GM19452 (cell line): ENCODE measurements around the gene TOMM34.

Experiments used
- ATAC-seq: cut with Tn5 transposase; IDR thresholded peaks from one replicate; pipeline ENCODE4 v1.9.1; 2021; ENCODE audit not compliant: unreplicated experiment

The TOMM34 gene

DNA sequence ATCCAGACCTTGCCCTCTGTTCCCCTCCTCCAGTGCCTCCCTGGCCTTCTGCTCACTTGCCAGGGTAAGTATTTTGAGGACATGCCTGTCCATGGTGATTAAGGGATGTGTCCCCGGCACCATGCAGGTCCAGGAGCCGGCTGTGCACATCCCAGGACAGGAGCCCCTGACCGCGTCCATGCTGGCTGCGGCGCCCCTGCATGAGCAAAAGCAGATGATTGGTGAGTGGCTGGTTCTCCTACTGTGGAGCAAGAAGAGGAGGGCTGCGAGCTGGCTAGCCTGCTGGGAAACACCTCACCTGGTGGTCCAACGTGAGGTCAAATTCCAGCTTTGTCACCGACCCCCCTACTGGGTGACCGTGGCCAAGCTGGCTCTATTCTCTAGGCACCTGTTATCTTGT, 23.7 kb downstream of the TOMM34 start:
- no peak for ATAC-seq

DNA sequence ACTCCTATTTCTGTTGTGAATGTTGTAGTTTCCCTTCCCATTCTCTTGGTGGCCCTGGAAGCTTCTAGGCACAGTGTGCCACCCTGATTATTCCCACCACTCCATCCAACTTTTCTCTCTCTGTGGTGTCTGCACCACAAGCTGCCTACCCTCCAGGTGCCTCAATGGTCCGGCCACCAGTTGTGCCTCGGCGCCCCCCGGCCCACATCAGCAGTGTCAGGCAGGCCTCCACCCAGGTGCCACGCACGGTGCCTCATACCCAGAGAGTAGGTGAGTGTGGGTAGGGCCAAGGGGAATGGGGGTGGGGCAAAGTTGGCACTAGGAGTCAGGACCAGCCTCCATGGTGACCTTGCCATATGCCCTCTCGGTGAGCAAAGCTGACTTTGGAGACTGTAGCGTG, 27.3 kb downstream of the TOMM34 start:
- no peak for ATAC-seq

- no peak for ATAC-seq
These were observed 28.3 kb downstream of the TOMM34 start for GRCh38 chr20:44931911-44932310.

- ATAC-seq: no peak
These were observed 29.6 kb downstream of the TOMM34 start for GRCh38 chr20:44930517-44931168.

- ATAC-seq: no peak
These were observed 31.6 kb downstream of the TOMM34 start for GRCh38 chr20:44928595-44928994.

GRCh38 chr20:44924541-44924940, 35.7 kb downstream of the TOMM34 start:
- no peak for ATAC-seq

GRCh38 chr20:44921447-44921846, 38.8 kb downstream of the TOMM34 start:
- ATAC-seq: no peak

GRCh38 chr20:44918761-44919160, 41.4 kb downstream of the TOMM34 start:
- ATAC-seq: no peak

DNA sequence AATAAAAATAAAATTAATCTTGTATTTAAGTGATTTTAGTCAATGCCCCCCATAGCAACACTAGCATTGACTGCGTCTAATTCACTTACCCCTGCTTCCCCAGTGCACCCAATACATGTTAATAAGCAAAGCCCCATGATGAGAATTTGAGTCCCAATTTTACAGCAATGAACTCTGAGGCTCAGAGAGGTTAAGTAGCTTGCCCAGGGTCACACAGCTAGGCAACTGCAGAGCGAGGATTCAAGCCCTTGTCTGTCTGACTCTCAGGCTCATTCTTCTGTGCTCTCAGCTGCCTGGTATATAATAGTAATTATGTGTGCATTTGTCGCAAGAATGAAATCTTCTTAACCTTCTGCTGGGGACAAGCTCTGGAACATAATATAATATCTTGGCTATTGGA, 41.9 kb downstream of the TOMM34 start:
- no peak for ATAC-seq

GRCh38 chr20:44917399-44917798, 42.8 kb downstream of the TOMM34 start:
- ATAC-seq: no peak

DNA sequence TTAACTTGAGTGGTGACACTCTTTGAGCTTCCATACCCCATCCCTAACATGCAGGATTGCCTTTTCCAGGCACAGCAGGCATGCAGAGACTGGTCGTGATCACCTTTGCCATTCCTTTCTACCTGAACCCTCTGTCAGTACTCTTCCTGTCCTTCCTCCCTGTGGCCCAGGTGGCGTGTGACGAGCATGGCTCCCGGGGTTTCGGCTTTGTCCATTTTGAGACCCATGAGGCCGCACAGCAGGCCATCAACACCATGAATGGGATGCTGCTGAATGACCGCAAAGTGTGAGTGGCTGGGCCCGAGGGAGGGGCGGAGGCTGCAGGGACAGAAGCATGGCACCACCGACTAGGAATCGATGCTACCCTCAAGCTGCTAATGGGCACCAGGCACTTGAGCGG, 43.6 kb downstream of the TOMM34 start:
- ATAC-seq: no peak

- no peak for ATAC-seq
These were observed 45.3 kb downstream of the TOMM34 start for GRCh38 chr20:44914924-44915323.

DNA sequence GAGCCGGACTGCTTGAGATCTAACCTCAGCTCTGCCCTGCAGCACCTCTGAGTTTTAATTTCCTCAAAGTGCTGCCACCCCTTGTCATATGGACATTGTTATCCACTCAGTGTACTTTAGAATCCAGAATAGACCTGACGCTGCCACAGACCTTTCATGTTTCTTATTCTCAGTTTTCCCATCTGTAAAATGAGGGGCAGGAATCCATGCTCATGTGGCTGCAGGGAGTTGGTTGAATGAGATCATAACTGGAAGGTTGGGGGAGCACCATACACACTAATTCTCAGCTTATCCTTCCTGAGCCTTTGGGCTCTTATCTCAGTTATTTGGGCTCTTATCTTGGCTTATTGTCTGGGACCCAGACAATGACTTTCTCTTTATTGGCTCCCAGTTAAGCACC, 48.0 kb downstream of the TOMM34 start:
- no peak for ATAC-seq

DNA sequence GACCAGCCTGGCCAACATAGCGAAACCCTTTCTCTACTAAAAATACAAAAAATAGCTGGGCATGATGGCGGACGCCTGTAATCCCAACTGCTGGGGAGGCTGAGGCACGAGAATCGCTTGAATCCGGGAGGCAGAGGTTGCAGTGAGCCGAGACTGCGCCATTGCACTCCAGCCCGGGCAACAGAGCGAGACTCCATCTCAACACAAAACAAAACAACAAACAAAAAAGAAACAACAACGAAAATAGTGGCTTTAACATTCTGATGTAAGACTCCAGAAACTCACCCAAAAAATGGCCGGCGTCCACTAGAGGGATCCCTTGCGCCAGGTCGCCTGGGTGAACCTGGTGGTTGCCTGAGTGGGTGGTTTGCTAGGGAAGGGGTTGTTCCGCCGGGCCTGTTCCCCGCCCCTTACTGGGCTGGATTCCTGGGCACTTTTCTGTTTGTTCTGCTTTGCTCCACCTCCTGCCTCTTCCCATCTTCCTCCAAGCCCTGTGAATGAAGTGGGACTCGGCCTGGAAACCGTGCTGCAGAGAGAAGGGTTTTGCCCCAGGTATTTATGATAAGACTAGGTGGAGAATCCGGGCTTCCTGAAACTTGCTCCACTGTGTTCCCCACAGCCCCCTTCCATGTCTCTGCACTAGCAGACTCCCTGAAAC, 48.8 kb downstream of the TOMM34 start:
- ATAC-seq: no peak

DNA sequence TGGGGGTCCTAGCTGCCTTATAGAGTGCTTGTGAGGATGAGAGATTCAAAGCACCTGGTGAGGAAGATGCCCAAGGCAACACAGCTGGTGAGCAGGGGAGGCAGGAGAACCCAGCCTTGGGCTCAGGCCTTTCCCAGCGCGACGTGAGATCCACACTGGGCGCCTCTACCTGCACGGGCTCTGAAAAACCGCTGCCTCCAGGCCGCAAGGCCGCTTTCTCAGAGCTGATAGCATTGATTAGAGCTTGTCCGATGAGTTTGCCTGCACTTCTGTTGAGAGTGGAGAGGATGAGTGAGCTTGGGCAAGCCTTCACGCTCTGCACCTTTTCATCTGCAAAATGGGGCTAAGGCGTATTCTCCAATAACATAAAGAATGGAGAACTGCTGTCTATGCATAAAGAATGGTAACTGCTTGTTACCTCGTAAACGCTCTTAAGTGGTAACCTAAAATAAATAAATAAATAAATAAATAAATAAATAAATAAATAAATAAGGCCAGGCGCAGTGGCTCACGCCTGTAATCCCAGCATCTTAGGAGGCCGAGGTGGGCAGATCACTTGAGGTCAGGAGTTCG, 49.4 kb downstream of the TOMM34 start:
- ATAC-seq: no peak

DNA sequence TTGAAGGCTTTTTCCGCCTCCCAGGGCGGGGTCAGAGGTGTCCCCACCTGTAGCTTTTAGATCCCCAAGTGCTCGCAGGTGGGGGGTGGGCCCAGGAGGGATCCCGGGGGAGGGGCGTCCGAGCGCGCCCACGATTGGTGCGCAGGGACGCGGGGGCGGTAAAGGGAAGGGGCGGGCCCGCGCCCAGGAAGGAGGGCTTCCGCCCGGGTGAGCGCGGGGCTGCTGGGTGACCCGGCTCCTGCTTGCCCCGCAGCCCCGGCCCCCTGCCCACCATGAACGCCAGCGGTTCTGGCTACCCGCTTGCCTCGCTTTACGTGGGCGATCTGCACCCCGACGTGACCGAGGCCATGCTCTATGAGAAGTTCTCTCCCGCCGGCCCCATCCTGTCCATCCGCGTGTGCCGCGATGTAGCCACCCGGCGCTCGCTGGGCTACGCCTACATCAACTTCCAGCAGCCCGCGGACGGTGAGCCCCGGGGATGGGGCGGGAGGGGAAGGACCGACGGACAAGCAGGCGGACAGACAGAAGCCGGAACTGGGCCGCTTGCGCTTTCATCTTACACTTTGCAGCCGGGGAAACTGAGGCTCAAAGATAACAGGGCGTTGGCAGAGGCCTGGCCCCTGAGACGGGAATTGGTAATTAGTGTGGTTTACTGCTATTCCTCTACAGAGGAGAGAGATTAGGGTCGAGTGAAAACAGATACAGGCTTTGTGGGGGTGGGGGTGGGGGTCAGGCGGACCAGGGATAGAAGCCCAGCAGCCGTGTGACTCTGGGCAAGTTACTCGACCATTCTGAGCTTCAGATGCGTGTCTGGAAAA, 50.1 kb downstream of the TOMM34 start, which contains the start of gene PABPC1L:
Gene PABPC1L, plus strand, starts transcription at position 189 of the 818 bp plus-strand sequence. Its CDS starts 84 bp downstream, at position 273.
- ATAC-seq: peak; percentile 88

- ATAC-seq: peak; percentile 4
These were observed 51.0 kb downstream of the TOMM34 start for GRCh38 chr20:44908987-44909871.

GRCh38 chr20:44904377-44904776, 55.8 kb downstream of the TOMM34 start:
- no peak for ATAC-seq

DNA sequence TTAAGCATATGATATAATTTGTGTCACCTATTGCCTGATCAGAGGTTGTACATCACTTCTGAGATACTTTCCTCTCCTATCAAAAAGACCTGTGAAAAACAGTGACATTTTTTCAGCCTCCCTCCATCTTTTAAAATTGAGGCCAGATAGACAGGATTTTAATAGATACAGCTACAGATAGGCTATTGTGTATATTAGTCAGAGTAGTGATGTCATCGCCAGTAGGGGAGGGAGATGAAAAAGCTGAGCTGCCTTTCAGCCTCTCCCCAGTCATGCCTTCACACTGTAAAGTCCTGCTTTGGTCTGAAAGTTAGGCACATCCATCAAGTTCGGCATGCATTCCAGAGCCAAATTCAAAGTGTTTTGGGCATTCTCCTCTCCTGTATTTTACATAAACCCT, 58.2 kb downstream of the TOMM34 start:
- no peak for ATAC-seq

DNA sequence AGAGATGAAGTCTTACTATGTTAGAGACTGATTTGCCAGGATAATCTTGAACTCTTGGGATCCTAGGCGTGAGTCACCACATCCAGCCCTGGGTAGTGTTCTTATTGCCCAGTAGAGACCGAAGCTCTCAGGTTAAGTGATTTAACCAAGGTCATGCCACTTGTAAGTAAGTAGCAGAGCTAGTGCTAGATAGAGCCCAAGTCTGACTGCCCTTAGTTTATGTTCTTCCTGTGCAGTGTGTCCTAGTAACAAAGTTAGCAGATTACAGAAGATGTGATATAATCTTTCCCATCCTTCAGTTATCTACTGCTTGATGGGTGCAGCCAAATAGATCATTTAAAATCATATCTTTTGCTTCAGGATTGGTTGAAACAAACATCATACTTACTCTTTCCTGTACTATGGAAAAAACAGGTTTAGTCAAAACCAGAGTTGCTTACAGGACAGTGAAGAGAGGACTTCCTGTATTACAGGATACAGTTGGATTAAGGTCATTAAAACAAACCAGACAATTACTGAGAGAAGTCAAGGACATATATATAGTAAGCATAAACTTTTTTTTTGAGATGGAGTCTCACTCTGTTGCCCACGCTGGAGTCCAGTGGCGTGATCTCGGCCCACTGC, 59.9 kb downstream of the TOMM34 start:
- ATAC-seq: no peak
